ENCODE data around the gene DHX15.
A peak's percentile ranks its signal among the peaks of the same experiment; 100 is the strongest.
"Not testable (repeated sequence)": the region's sequence is repeated elsewhere in the genome, so short reads cannot be mapped to it uniquely, and the experiment has no call there.

The DHX15 gene

GRCh38 chr4:24544208-24544988, 40.0 kb downstream of the DHX15 start:
- DNase-seq: no peak

- no peak for DNase-seq
Measured at GRCh38 chr4:24537025-24537424, 47.3 kb downstream of the DHX15 start.

GRCh38 chr4:24535399-24535798, 49.0 kb downstream of the DHX15 start:
- no peak for DNase-seq

- no peak for DNase-seq
Measured at GRCh38 chr4:24533364-24533763, 51.0 kb downstream of the DHX15 start.

- DNase-seq: no peak
Measured at GRCh38 chr4:24529555-24529954, 54.8 kb downstream of the DHX15 start.

GRCh38 chr4:24527371-24527770, 57.0 kb downstream of the DHX15 start:
- DNase-seq: no peak

GRCh38 chr4:24521544-24521943, 62.8 kb downstream of the DHX15 start:
- DNase-seq: no peak

GRCh38 chr4:24519649-24520048, 64.7 kb downstream of the DHX15 start:
- no peak for DNase-seq

- no peak for DNase-seq
Measured at GRCh38 chr4:24517676-24518075, 66.7 kb downstream of the DHX15 start.

- DNase-seq: no peak
Measured at GRCh38 chr4:24516926-24517325, 67.4 kb downstream of the DHX15 start.

- DNase-seq: no peak
Measured at GRCh38 chr4:24515698-24516097, 68.7 kb downstream of the DHX15 start.

- no peak for DNase-seq
Measured at GRCh38 chr4:24514808-24515207, 69.5 kb downstream of the DHX15 start.

- DNase-seq: no peak
Measured at GRCh38 chr4:24513718-24514117, 70.6 kb downstream of the DHX15 start.

- no peak for DNase-seq
Measured at GRCh38 chr4:24511371-24512063, 72.8 kb downstream of the DHX15 start.

GRCh38 chr4:24510091-24510490, 74.3 kb downstream of the DHX15 start:
- no peak for DNase-seq

GRCh38 chr4:24508541-24508940, 75.8 kb downstream of the DHX15 start:
- DNase-seq: no peak

GRCh38 chr4:24507439-24507838, 76.9 kb downstream of the DHX15 start:
- DNase-seq: no peak

- not testable (repeated sequence) for DNase-seq
Measured at GRCh38 chr4:24503090-24503489, 81.3 kb downstream of the DHX15 start.

GRCh38 chr4:24497221-24497620, 87.1 kb downstream of the DHX15 start:
- DNase-seq: no peak

- no peak for DNase-seq
Measured at GRCh38 chr4:24496597-24496996, 87.8 kb downstream of the DHX15 start.

GRCh38 chr4:24495388-24495787, 89.0 kb downstream of the DHX15 start:
- no peak for DNase-seq

- DNase-seq: no peak
Measured at GRCh38 chr4:24489870-24490269, 94.5 kb downstream of the DHX15 start.

- DNase-seq: peak; percentile 65
Measured at GRCh38 chr4:24488399-24489164, 95.8 kb downstream of the DHX15 start.

- no peak for DNase-seq
Measured at GRCh38 chr4:24482871-24483270, 101.5 kb downstream of the DHX15 start.

All from 8988T (cell line).